A549 (cell line): Measurements from ENCODE around the gene IFIH1. TPM values are rescaled to one million over a fixed set of nuclear protein-coding genes. Genes with fewer than 3 reads are reported as not detected.

Experiments
- ATAC-seq, 2 experiments: fragments of 200-7000 bp in 1 of 2; fragments of >200 bp in 1 of 2; cut with Nextera tagmentation in 1 of 2; cut with Tn5 transposase in 1 of 2; 3 replicates each; pipeline versions ENCODE4 v1.8.0 to v1.9.1; 2018 to 2020; ENCODE audit warnings: mild to moderate bottlenecking in 1 of 2, moderate library complexity in 1 of 2
- CTCF ChIA-PET: fragments of 300-600 bp; sonication (Branson Sonifier 250); formaldehyde crosslinking; extraction: SDS; loops from one replicate; lab custom pipeline; 2021; ENCODE audit warnings: antibody characterized with exemption, inconsistent platforms; lab: Yijun Ruan, JAX
- POLR2A ChIA-PET: fragments of 350-600 bp; formaldehyde crosslinking; extraction: SDS; loops from one replicate; lab custom pipeline; 2021; ENCODE audit warnings: antibody characterized with exemption, inconsistent platforms; lab: Yijun Ruan, JAX
- DNase-seq, 2 experiments: peaks; one replicate each; pipeline versions ENCODE4 v3.0.0 to v3.0.0-alpha.2; 2011 to 2016; ENCODE audit warnings: low read depth in 1 of 2, low spot score in 1 of 2
- FAIRE-seq: peaks from 2 replicates; lab custom pipeline; 2011; peaks lifted over from hg19 to GRCh38; lab: Jason Lieb, UNC
- H3K27ac ChIP-seq, 2 experiments: fragments of >200 bp; sonication (Bioruptor Twin); formaldehyde crosslinking; 3 replicates each; pipeline ENCODE4 v1.5.1; 2016 to 2017
- H3K4me1 ChIP-seq: fragments of >200 bp; sonication (Bioruptor Twin); formaldehyde crosslinking; 3 replicates; pipeline ENCODE4 v1.6.1; 2016
- H3K4me2 ChIP-seq: fragments of >200 bp; sonication (Bioruptor Twin); formaldehyde crosslinking; 3 replicates; pipeline ENCODE4 v1.6.1; 2016
- H3K4me3 ChIP-seq: fragments of >200 bp; sonication (Bioruptor Twin); formaldehyde crosslinking; 3 replicates; pipeline ENCODE4 v1.5.1; 2016
- H3K9me3 ChIP-seq: fragments of >200 bp; sonication (Bioruptor Twin); formaldehyde crosslinking; 3 replicates; pipeline ENCODE4 v1.6.1; 2016
- BCL3 ChIP-seq: fragments of >200 bp; sonication (Bioruptor Twin); formaldehyde crosslinking; IDR thresholded peaks from 3 replicates; pipeline ENCODE4 v1.6.1; 2016
- CBX8 ChIP-seq: fragments of 200-600 bp; sonication (generic); IDR thresholded peaks from 2 replicates; pipeline ENCODE4 v1.6.1; 2016
- CHD2 ChIP-seq: fragments of 150-350 bp; IDR thresholded peaks from 2 replicates; pipeline ENCODE4 v1.6.1; 2014; ENCODE audit warnings: low read length; ENCODE audit not compliant: partially characterized antibody
- CTCF ChIP-seq: fragments of >200 bp; sonication (Bioruptor Twin); formaldehyde crosslinking; IDR thresholded peaks from 3 replicates; pipeline ENCODE4 v1.5.1; 2016
- E2F6 ChIP-seq: IDR thresholded peaks from 2 replicates; pipeline ENCODE4 v1.6.1; 2012; ENCODE audit warnings: low read depth, borderline replicate concordance
- ELK1 ChIP-seq: fragments of 150-350 bp; IDR thresholded peaks from 2 replicates; pipeline ENCODE4 v1.6.1; 2014; ENCODE audit warnings: low read depth, mild to moderate bottlenecking, low read length
- ESRRA ChIP-seq: fragments of 150-350 bp; IDR thresholded peaks from 2 replicates; pipeline ENCODE4 v1.6.1; 2014; ENCODE audit warnings: mild to moderate bottlenecking, low read length, borderline replicate concordance
- HEYL ChIP-seq: fragments of 250-450 bp; sonication (Bioruptor Pico); IDR thresholded peaks from 2 replicates; pipeline ENCODE4 v1.8.0; 2021; ENCODE audit warnings: mild to moderate bottlenecking, moderate library complexity
- HMGXB4 ChIP-seq: fragments of 250-450 bp; sonication (Bioruptor Pico); IDR thresholded peaks from 2 replicates; pipeline ENCODE4 v1.5.0; 2021; ENCODE audit warnings: mild to moderate bottlenecking, moderate library complexity, borderline replicate concordance
- HOXB13 ChIP-seq: fragments of 250-450 bp; sonication (Bioruptor Pico); IDR thresholded peaks from 2 replicates; pipeline ENCODE4 v1.5.0; 2020; ENCODE audit warnings: low read depth, mild to moderate bottlenecking, moderate library complexity
- KDM1A ChIP-seq: fragments of 200-600 bp; sonication (generic); IDR thresholded peaks from 2 replicates; pipeline ENCODE4 v1.6.1; 2016; ENCODE audit warnings: low read depth, mild to moderate bottlenecking
- KDM5A ChIP-seq: fragments of 200-600 bp; sonication (generic); IDR thresholded peaks from 2 replicates; pipeline ENCODE4 v1.6.1; 2016; ENCODE audit warnings: antibody characterized with exemption, mild to moderate bottlenecking
- MAX ChIP-seq: IDR thresholded peaks from 2 replicates; pipeline ENCODE4 v1.6.1; 2012
- MAZ ChIP-seq: fragments of 150-350 bp; IDR thresholded peaks from 2 replicates; pipeline ENCODE4 v1.6.1; 2014; ENCODE audit warnings: antibody characterized with exemption, low read depth, low read length, borderline replicate concordance
- MYC ChIP-seq: IDR thresholded peaks from 2 replicates; pipeline ENCODE4 v1.6.1; 2012; ENCODE audit warnings: mild to moderate bottlenecking, inconsistent platforms, low read length, improper control_type of control experiment, borderline replicate concordance
- NPAS2 ChIP-seq: fragments of 250-450 bp; sonication (Bioruptor Pico); IDR thresholded peaks from 2 replicates; pipeline ENCODE4 v1.8.0; 2022; ENCODE audit warnings: mild to moderate bottlenecking, moderate library complexity, borderline replicate concordance
- PBX3 ChIP-seq: IDR thresholded peaks from 2 replicates; pipeline ENCODE4 v1.6.1; 2012
- SMC3 ChIP-seq: fragments of >200 bp; sonication (Bioruptor Twin); formaldehyde crosslinking; IDR thresholded peaks from 3 replicates; pipeline ENCODE4 v1.6.1; 2018; ENCODE audit warnings: inconsistent platforms
- SREBF2 ChIP-seq: fragments of 450-650 bp; IDR thresholded peaks from 2 replicates; pipeline ENCODE4 v1.6.1; 2014; ENCODE audit warnings: mild to moderate bottlenecking, moderate library complexity
- ZNF302 ChIP-seq: fragments of 250-450 bp; sonication (Bioruptor Pico); IDR thresholded peaks from 2 replicates; pipeline ENCODE4 v1.9.0; 2021; ENCODE audit warnings: inconsistent platforms, mild to moderate bottlenecking, moderate library complexity
- WGBS: methylation state at CpG from one replicate; pipeline ENCODE4 v1.1.6; 2017; ENCODE audit errors: missing lambda C conversion rate; 5-methylcytosine and 5-hydroxymethylcytosine counted together
- polyA plus RNA-seq, 4 experiments: library from polyadenylated mRNA; depleted of rRNA in 3 of 4; stranded (reverse); fragments of >200 nt; fragmentation: RNase III in 1 of 4; extraction: RNeasy Plus Mini Kit Qiagen cat#74134 plus additional on column Dnase treatment in 1 of 4; gene quantifications; 2 replicates in 3 of 4; 3 replicates in 1 of 4; pipeline ENCODE4 v1.2.3, GENCODE V29; 2011 to 2017

The IFIH1 gene
- polyA plus RNA-seq, 2 of the 4 experiments (the other 2 are of a cell fraction), result 0.21 to 0.57 TPM

GRCh38 chr2:162327806-162328205 is 9.3 kb upstream of the IFIH1 start:
- no peak for DNase-seq
- ATAC-seq, result no peak
- TF ChIP-seq ELK1 (no peak), HMGXB4 (CRISPR knock-in tag) (no peak), CBX8 (no peak), MAZ (no peak), ZNF302 (CRISPR knock-in tag) (no peak), BCL3 (no peak), SREBF2 (no peak), NPAS2 (no peak), MYC (no peak), HOXB13 (CRISPR knock-in tag) (no peak), E2F6 (no peak), KDM5A (no peak), SMC3 (no peak), KDM1A (no peak), PBX3 (no peak), MAX (no peak), HEYL (CRISPR knock-in tag) (no peak), CTCF (no peak), ESRRA (no peak), CHD2 (no peak)
- TF ChIP-seq, all 56 proteins: peak for 0
- no peak overlapping the region for H3K27ac ChIP-seq
- FAIRE-seq, result no peak
- CTCF ChIA-PET, result no interaction called here
- H3K4me3 ChIP-seq, result no peak overlapping the region
- H3K9me3 ChIP-seq, result no peaks in the 10 kb centered on the region
- no peak overlapping the region for H3K4me2 ChIP-seq
- POLR2A ChIA-PET, result no interaction called here
- H3K4me1 ChIP-seq, result no peaks in the 10 kb centered on the region
- 69% methylated on average over 12 of the region's 15 CpGs for WGBS
